HEK293 (cell line): ENCODE measurements around the gene IL1RAPL1.

Experiments used
- CTCF ChIA-PET: fragments of 350-600 bp; formaldehyde crosslinking; extraction: SDS; loops from one replicate; lab custom pipeline; 2021; ENCODE audit warnings: antibody characterized with exemption; lab: Yijun Ruan, JAX
- POLR2A ChIA-PET: fragments of 300-600 bp; formaldehyde crosslinking; extraction: SDS; loops from one replicate; lab custom pipeline; 2020; ENCODE audit warnings: antibody characterized with exemption, inconsistent platforms; lab: Yijun Ruan, JAX
- H3K27ac ChIP-seq: fragments of 200-500 bp; sonication (Bioruptor generic); 2 replicates; pipeline ENCODE4 v1.5.1; 2014; ENCODE audit warnings: low read depth, low read length, control low read depth, inconsistent platforms; ENCODE audit errors: extremely low read depth
- H3K36me3 ChIP-seq, 2 experiments: fragments of 200-500 bp in 1 of 2; sonication (Bioruptor generic) in 1 of 2; 1 replicate in 1 of 2; 2 replicates in 1 of 2; pipeline ENCODE4 v1.5.1; 2014 to 2017; ENCODE audit warnings: inconsistent platforms in 2 of 2, low read length in 2 of 2; ENCODE audit not compliant: control insufficient read depth in 2 of 2, insufficient read depth in 1 of 2
- H3K4me1 ChIP-seq: fragments of 200-500 bp; sonication (Bioruptor generic); 2 replicates; pipeline ENCODE4 v1.5.1; 2014; ENCODE audit warnings: mild to moderate bottlenecking, low read length, inconsistent platforms; ENCODE audit not compliant: control insufficient read depth, insufficient read depth
- H3K4me3 ChIP-seq: 2 replicates; pipeline ENCODE4 v1.5.1; 2011; ENCODE audit warnings: low read depth, mild to moderate bottlenecking, control low read depth, low read length, moderate library complexity
- H3K9me3 ChIP-seq: fragments of 200-500 bp; sonication (Bioruptor generic); 2 replicates; pipeline ENCODE4 v1.5.1; 2014; ENCODE audit warnings: low read depth, low read length, inconsistent platforms; ENCODE audit not compliant: control insufficient read depth, insufficient read depth
- IKZF3 ChIP-seq: fragments of 450-650 bp; IDR thresholded peaks from 2 replicates; pipeline ENCODE4 v1.5.0; 2018; ENCODE audit warnings: missing biosample characterization, mild to moderate bottlenecking, missing genetic modification characterization, moderate library complexity
- MEIS1 ChIP-seq: sonication (generic); formaldehyde crosslinking; IDR thresholded peaks from 2 replicates; pipeline ENCODE4 v1.8.1; 2022; ENCODE audit warnings: missing genetic modification reagents, mild to moderate bottlenecking, borderline replicate concordance
- ZBTB1 ChIP-seq: fragments of 450-650 bp; formaldehyde crosslinking; IDR thresholded peaks from 2 replicates; pipeline ENCODE4 v1.5.1; 2016; ENCODE audit warnings: missing biosample characterization, missing genetic modification characterization
- ZBTB11 ChIP-seq: fragments of 450-650 bp; formaldehyde crosslinking; conservative IDR thresholded peaks from 2 replicates; pipeline ENCODE4 v1.5.1; 2016; ENCODE audit warnings: low read depth, missing biosample characterization, missing genetic modification characterization
- ZBTB44 ChIP-seq: fragments of 450-650 bp; IDR thresholded peaks from 2 replicates; pipeline ENCODE4 v1.5.1; 2018; ENCODE audit warnings: missing biosample characterization, mild to moderate bottlenecking, missing genetic modification characterization
- ZFP37 ChIP-seq: fragments of 450-650 bp; formaldehyde crosslinking; IDR thresholded peaks from 2 replicates; pipeline ENCODE4 v1.5.1; 2016; ENCODE audit warnings: missing biosample characterization, missing genetic modification characterization
- ZFP69B ChIP-seq: fragments of 450-650 bp; formaldehyde crosslinking; IDR thresholded peaks from 2 replicates; pipeline ENCODE4 v1.5.1; 2016; ENCODE audit warnings: missing biosample characterization, missing genetic modification characterization
- ZNF19 ChIP-seq: fragments of 450-650 bp; formaldehyde crosslinking; IDR thresholded peaks from 2 replicates; pipeline ENCODE4; 2016; ENCODE audit warnings: missing biosample characterization, missing genetic modification characterization, low read depth
- ZNF211 ChIP-seq: fragments of 450-650 bp; formaldehyde crosslinking; IDR thresholded peaks from 2 replicates; pipeline ENCODE4 v1.5.1; 2016; ENCODE audit warnings: low read depth, missing biosample characterization, missing genetic modification characterization
- ZNF248 ChIP-seq: fragments of 450-650 bp; formaldehyde crosslinking; IDR thresholded peaks from 2 replicates; pipeline ENCODE4 v1.5.1; 2017; ENCODE audit warnings: missing biosample characterization, missing genetic modification characterization
- ZNF404 ChIP-seq: fragments of 450-650 bp; formaldehyde crosslinking; IDR thresholded peaks from 2 replicates; pipeline ENCODE4 v1.5.1; 2017; ENCODE audit warnings: missing biosample characterization, missing genetic modification characterization
- ZNF501 ChIP-seq: fragments of 450-650 bp; formaldehyde crosslinking; IDR thresholded peaks from 2 replicates; pipeline ENCODE4 v1.5.1; 2016; ENCODE audit warnings: missing biosample characterization, missing genetic modification characterization
- ZNF514 ChIP-seq: fragments of 450-650 bp; formaldehyde crosslinking; IDR thresholded peaks from 2 replicates; pipeline ENCODE4 v1.5.1; 2016; ENCODE audit warnings: missing biosample characterization, missing genetic modification characterization
- ZNF521 ChIP-seq: fragments of 450-650 bp; formaldehyde crosslinking; IDR thresholded peaks from 2 replicates; pipeline ENCODE4 v1.5.1; 2017; ENCODE audit warnings: missing biosample characterization, mild to moderate bottlenecking, missing genetic modification characterization
- ZNF585B ChIP-seq: fragments of 450-650 bp; formaldehyde crosslinking; IDR thresholded peaks from 2 replicates; pipeline ENCODE4 v1.5.1; 2016; ENCODE audit warnings: missing biosample characterization, missing genetic modification characterization
- ZSCAN16 ChIP-seq: fragments of 450-650 bp; formaldehyde crosslinking; IDR thresholded peaks from 2 replicates; pipeline ENCODE4 v1.5.1; 2016; ENCODE audit warnings: missing biosample characterization, missing genetic modification characterization
- ZSCAN18 ChIP-seq: fragments of 450-650 bp; formaldehyde crosslinking; IDR thresholded peaks from 2 replicates; pipeline ENCODE4 v1.5.1; 2016; ENCODE audit warnings: missing biosample characterization, missing genetic modification characterization

IL1RAPL1 gene

GRCh38 chrX:29762006-29762405 is 1174.8 kb downstream of the IL1RAPL1 start:
- H3K9me3 ChIP-seq, result no peaks in the 10 kb centered on the region
- H3K36me3 ChIP-seq, result no peaks in the 10 kb centered on the region
- POLR2A ChIA-PET, result no interaction called here
- no peak for TF ChIP-seq ZBTB44 (tag by site-specific recombination)
- TF ChIP-seq ZBTB1 (tag by site-specific recombination), result no peak
- TF ChIP-seq ZNF211 (tag by site-specific recombination), result no peak
- no peak for TF ChIP-seq ZNF514 (tag by site-specific recombination)
- no peak for TF ChIP-seq ZNF19 (tag by site-specific recombination)
- no peak for TF ChIP-seq ZBTB11
- no peak for TF ChIP-seq IKZF3 (tag by site-specific recombination)
- TF ChIP-seq MEIS1 (CRISPR knock-in tag), result no peak
- no peak for TF ChIP-seq ZNF585B (tag by site-specific recombination)
- no peak for TF ChIP-seq ZSCAN18 (tag by site-specific recombination)
- no peaks in the 10 kb centered on the region for H3K4me1 ChIP-seq
- H3K4me3 ChIP-seq, result no peak overlapping the region
- CTCF ChIA-PET, result no interaction called here
- H3K27ac ChIP-seq, result no peak overlapping the region

GRCh38 chrX:29775890-29776289 is 1188.6 kb downstream of the IL1RAPL1 start:
- Histone ChIP-seq H3K9me3 (no peaks in the 10 kb centered on the region), H3K4me3 (no peak overlapping the region), H3K36me3 (no peaks in the 10 kb centered on the region), H3K27ac (no peak overlapping the region), H3K4me1 (no peaks in the 10 kb centered on the region)
- POLR2A ChIA-PET, result no interaction called here
- CTCF ChIA-PET, result no interaction called here
- TF ChIP-seq ZNF248 (tag by site-specific recombination), result no peak
- TF ChIP-seq ZFP69B, result no peak
- TF ChIP-seq ZNF404 (tag by site-specific recombination), result no peak
- TF ChIP-seq ZNF521 (tag by site-specific recombination), result no peak
- TF ChIP-seq ZSCAN16 (tag by site-specific recombination), result no peak
- TF ChIP-seq ZNF501 (tag by site-specific recombination), result no peak
- TF ChIP-seq ZBTB44 (tag by site-specific recombination), result no peak
- no peak for TF ChIP-seq ZFP37 (tag by site-specific recombination)
- TF ChIP-seq, all 188 proteins: peak for 0
